Activated CD8-positive, alpha-beta memory T cell treated with anti-CD3 and anti-CD28 coated beads for 4 hours (primary cell): ENCODE data around the gene DNAJC5G.
"Not testable (repeated sequence)": the region's sequence is repeated elsewhere in the genome, so short reads cannot be mapped to it uniquely, and the experiment has no call there.

Experiments used
- DNase-seq, 2 donors: peaks; one replicate each; pipeline ENCODE4 v3.0.0-alpha.2; 2020; ENCODE audit warnings: low read depth in 2 of 2

The DNAJC5G gene

DNA sequence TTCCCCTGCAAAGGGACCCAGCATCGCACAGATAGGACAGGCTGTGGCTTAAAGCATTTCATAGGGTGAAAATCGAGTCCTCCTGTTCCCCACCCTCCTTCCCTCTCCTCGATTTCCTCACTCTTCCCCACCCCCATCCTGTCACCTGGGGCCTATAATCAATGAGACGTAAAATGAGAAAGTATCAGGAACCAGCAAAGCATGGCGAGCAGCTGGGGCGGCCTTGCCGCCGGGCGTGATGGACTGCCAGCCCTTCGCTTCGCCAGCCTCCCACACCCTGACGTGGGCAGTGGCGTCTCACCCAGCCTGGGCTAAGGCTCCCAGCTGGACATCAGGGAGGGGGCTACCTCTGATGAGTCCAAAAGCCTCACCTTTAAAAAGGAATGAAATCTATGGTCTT lies 23.5 kb upstream of the DNAJC5G start:
- no peak for DNase-seq

DNA sequence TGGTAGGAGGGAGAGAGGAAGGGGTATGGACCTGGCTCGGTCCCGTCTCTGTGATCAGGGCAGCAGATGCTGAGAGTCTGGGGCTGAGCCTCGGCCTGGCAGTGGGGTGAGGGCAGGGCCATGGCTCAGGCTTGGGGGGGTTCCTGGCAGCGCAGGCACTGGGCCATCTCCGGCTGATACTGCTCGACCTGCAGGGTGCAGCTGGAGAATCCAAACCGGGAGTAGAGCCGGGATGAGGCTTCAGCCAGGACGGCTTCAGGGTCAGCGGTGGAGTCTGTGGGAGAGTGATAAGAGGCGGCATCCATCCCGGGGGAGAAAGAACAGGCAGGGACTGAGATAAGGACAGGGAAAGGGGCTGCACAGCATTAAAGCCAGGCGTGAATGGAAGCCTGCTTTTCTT lies 20.0 kb upstream of the DNAJC5G start:
- no peak for DNase-seq

DNA sequence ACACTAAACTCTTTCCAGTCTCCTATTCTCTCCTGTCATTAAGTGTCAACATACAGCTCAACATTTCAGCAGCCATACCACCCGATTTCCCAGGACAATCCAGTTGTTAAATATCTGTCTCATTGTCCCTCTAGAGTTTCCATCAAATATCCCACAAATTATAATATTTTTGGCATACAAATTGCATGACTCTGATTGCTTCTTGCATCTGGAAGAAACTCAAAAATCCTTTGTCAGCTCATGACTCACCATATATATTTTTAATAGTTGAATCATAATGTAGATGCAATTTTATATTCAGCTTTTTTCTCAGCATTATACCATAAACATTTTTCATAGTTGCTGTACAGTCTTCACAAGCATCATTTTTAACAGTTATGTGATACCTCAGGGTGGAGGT lies 19.6 kb upstream of the DNAJC5G start:
- DNase-seq: no peak

DNA sequence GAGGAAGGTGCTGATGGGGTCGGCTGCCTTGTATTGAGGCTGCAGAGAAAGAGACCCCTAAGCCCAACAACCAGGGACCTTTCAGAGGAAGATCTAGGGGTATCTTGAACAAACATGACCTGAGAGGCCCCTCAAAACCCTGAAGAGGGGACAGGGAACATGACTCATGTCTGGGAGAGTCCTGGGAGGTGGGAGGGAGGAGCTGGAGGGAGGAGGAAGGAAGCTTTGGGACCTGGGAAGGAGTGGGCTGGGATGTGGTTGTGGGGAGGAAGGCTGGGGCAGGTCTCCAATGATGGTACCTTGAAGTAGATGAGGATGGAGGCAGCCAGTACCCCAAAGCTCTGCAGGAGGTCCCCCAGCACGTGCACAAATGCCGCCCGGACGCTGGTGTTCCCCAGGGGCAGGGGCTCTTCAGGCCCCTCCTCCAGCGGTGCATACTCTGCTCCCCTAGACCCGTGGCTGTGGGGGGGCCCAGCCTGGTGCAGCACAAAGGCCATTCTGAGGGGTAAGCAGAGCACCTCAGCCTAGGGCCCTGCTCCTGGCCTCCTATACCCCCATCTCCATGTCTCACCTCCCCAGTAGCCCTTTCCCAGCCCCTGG lies 18.3 kb upstream of the DNAJC5G start:
- DNase-seq: no peak

DNA sequence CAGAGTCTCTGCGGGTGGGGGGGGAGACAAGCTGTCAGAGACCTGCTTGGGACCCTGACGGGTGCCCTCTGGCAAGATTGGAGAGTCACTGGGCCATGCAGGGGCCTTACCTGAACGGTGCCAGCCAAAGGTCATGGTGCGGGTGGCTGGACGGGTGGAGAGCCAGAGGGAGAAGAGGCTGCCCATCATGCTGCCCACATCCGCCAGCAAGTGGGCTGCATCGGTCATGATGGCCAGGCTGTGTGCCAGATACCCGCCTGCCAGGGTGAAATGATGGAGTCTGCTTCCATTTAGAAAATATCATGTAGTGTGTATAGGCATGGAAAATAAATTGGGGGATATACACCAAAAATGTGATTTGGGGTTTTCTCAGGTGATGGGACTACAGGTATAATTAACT lies 17.2 kb upstream of the DNAJC5G start:
- DNase-seq: no peak

DNA sequence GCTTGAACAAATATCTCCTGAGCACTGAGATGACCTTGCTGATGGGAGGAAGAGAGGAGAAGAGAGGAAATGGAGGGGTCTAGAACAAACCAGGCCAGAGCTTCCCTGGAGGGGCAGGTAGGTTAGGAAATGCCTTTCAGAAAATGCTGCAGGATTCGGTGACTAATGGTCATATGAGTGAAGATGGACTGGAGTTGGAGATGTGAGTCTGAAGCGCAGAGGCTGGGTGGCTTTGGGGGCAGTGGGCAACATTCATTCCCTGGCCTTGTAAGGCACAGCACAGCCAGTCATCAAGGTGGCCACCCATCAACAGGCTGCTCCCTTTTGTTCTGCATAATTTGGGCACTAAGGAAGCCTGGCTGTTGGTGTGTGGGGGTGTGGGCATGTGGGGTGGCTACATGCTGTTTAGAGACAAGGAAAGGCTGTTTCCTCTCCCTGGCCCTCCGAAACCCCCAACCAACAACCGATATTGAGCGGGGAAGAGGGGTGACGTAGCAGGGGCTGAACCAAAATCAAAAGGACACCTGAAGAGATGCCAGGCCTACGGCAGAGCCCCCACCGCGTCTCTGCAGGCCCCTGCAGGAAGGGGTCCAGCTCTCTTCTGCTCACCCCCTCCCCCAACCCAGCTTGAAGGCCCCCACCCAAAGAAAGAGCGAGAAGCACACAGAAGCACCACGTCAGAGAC lies 13.8 kb upstream of the DNAJC5G start:
- no peak for DNase-seq

DNA sequence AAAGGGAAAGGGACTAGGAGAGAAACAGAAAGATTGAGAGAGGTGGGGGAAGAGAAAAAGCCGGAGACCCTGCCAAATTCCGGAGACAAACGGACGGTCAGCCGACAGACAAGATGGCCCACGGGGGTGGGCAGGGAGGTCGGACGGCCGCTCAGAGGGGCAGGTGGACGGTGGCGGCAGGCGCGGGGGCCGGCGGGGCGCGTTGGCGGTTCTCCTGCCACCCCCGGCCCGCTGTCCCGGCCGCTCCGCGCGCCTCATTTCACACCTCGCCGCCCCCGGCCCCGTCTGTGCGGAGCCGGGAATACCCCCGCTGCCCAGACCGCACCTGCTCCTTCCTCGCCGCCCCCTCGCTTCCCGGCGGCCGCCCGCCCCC lies 13.3 kb upstream of the DNAJC5G start:
- DNase-seq: no peak

DNA sequence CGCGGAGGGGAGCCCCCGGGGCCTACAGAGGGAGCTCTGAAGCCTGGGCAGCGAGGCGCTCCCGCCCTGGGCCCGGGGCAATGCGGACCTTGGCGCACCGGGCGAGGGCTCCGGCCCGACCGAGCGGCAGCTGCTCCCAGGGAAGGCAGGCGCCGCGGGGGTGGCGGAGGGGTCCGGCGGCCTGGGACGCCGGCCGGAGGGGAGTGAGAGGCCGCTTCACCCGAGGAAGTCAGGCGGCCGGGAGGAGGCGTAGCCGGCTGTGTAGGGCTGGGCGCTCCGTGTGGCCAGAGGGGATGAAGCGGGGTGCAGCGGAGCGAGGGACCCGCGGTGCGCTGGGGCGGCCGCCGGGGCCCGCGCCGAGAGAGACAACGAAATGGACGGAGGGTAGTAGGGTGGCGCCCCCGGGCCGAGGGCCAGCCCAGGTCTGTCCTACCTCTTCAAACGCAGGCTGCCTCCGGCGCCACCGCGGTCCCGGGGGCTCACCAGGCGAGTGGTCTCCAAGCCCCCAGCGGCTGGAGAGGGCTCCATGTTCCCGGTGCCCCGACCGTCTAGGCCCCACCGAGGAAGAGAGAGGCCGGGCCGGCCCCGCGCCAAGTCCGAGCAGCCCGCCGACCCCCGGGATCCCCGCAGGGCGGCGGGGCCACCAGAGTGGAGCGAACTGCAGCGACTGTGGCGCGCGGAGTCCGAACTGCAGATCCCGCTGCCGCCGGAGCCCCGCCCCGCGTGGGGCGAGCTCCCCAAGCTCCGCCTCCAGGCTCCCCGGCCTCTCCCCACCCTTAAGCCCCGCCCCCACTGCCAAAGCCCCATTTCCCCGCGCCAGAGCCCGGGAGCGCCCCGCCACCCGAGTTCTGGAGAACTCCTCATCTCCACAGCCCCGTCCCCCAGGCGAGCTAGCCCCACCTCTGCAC lies 12.6 kb upstream of the DNAJC5G start, which contains the start of gene SLC30A3:
Gene SLC30A3 (minus strand): TSS at position 669 of the 908 bp plus-strand sequence. CDS start 141 bp downstream, at position 528.
- DNase-seq: peak; percentile 35 to 42

DNA sequence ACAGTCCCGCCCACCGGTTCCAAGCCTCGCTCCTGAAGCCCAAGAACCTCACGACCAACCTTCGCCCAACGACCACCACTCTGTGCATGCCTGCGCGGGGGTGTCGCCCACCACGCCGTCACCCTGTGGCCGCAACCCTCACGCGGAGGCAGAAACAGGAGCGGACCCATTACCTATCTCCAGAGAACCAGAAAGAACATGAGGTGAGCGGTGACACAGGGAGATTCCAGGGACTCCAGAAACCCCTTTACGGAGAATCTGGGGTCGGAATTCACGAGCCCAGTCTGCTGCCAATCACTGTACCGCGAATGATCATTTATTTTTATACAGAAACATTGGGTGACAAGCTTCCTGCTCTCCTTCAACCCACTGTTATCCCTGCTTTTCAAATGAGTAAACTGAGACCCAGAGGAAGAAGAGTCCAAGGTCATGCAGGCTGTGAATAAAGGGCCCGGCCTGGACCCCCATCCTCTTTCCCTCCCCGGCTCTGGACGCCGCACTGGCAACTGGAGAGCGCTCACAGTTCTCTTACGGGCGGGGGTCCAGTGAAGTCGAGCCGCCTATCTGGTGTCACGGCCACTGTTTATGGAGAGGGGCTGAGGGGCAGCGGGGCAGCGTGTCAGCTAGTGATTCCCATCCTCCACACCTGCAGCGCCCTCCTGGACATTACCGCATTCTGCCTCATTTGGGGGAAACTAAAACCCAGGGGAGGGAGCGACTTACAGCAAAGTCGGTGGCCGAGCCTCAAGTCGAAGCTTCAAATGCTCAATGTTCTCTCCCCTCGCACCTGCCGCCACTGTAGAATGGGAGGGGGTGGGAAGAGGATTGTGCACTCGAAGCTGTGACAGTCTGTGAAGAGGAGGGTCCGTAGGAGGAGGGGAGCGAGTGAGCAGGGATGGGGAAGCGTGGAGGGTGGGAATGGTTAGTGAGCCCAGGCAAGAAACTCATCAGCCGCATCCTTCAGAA lies 11.7 kb upstream of the DNAJC5G start:
- no peak for DNase-seq

DNA sequence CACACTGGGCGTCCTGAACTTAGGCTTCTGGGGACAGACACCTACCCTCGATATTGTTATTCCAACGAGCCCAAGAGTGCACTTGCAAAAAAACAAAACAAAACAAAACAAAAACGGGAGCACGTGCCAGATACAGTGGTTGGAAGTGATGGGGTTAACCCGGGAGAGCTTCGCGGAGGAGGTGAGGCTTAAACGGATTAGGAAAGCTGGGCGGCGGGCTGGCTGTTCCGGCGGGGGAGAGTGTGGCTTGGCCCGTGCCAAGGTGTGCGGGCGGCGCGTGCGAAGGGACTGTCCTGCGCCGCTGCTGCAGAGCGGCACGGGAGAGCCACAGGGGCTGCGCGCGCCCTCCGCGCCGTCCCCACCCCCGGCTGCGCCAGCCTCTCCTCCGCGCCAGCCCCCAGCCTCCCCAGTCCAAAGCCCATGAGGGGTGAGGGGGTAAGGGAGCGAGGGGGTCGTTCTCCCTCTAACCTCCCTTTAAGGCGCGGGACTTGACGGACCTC lies 10.9 kb upstream of the DNAJC5G start:
- DNase-seq: no peak

DNA sequence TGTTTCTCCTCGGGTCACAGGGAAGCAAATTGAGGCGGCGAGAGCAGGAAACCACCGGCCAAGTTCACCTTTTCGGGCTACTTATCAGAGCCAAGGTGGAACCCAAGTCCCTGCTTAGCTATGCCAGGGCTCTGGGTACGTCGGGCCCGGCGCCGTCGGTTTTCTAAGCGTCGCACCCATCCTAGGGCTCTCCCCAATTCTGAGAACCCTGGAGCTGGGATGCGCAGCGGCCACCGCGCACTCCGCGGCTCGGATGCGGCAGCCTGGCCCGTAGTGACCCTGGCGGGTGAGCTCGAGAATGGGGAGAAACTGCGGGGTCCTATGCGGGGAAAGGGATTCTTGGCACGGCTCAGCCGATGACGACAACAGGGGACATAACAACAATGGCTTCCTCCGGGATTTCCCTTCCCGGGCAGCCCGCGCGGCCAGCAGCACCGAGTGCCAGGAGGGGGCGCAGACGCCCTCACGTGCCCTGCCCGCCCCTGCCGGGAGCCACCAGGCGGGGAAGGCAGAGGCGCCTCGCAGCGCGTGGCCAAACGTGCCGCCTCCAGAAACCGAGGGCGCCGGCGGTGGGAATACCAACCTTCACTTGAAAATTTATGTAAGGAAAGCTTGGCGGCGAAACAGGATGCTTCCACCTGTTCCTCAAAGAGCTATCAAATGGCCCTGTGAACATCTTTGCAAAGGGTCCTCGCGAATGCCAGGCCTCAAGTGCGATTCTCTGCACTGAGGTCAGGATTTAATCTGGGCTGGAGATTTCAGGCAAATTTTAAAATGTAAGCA lies 10.3 kb upstream of the DNAJC5G start:
- peak; percentile 20 to 22 for DNase-seq

DNA sequence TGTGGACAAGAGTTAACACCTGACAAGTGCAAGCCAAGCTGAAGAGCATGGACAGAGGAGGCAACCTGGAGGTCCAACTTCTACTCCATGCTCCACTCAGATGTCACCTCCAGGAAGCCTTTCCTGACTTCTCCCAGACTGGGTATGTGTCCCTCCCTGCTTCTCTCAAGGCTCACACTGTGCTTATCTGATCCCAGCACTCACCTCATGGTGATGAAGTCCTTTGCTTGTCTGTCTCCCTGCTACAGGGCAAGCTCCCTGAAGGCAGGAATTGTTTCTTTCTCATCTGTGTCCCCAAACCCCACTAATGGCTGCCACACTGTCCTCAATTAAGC lies 9.7 kb upstream of the DNAJC5G start:
- no peak for DNase-seq

DNA sequence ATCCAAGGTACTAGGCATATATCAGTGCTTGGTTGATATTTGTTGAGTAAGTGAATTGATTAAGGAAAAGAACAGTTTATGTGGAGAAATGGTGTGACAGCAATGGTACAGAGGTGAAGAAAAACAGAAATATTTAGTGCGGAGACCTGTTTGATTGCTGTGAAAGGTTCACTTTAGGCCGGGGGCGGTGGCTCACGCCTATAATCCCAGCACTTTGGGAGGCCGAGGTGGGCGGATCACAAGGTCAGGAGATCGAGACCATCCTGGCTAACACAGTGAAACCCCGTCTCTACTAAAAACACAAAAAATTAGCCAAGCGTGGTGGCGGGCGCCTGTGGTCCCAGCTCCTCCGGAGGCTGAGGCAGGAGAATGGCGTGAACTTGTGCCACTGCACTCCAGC lies 6.9 kb upstream of the DNAJC5G start:
- not testable (repeated sequence) for DNase-seq

DNA sequence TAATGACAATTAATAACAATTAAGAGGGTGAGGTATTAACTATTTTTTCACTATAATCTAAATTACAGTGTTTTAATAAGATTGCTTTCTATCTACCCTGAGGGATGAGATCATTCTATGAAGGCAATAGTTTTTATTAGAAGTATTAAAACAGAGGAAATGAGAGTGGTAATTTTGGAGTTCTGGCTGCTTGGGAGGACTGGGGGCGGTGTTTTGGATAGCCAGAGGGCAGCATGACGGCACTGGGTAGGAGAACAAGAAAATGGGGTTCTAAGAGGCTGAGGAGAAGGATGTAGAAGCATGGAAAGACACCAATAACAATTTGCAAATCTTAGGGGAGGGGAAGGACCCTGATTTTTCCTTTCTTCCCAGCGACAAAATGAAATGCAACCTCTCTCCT lies 5.1 kb upstream of the DNAJC5G start:
- DNase-seq: no peak

DNA sequence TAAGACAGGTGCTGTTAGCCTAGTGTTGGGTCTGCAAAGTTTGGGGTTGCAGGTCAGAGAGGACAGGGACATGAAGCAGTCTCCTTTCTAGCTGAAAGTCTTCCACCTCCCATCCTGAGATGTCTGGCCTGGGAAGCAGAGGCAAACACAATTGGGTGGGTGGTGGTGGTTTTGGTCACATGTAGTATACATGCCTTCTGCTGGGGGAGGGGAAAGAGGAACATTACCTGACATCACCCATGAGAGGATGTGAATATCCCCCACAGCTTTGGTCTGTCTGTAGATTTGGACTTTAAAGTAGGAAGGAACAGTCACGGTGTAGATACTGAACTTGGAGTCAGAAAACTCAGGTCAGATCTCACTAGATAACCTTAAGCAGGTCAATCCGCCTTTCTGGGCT lies 4.6 kb upstream of the DNAJC5G start:
- DNase-seq: no peak

DNA sequence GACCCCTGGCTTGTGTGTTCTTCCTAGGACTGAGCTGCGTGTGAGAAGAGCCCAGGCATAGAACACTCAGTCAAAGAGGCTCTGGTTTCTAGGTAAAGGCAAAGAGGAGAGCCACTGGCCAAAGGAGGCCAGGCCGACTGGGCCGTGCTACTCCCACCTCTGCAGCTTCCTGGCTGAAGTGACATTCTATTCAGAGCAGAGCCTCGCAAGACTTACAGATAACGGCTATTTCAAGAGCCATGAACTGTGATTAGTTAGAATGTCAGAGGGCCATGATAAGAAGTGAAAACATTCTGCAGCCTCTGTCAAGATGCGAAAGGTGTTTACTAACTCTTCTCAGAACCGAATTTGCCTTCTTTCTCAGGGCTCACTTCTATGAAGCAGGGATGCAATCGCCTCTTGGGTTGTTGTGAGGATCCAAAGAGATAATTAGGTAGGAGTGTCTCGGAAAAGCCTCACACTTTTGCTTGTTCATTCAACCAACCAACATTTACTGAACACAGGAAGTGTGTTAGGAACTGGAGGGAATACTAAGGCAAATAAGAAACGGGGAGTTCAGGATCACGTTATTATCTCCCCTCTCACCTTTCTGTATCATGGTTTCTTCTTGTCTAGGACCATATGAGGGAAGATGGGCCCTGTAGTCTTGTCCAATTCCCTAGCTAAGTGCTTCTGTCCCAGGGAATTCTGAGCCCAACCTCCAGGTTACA lies 3.4 kb upstream of the DNAJC5G start:
- DNase-seq: no peak

DNA sequence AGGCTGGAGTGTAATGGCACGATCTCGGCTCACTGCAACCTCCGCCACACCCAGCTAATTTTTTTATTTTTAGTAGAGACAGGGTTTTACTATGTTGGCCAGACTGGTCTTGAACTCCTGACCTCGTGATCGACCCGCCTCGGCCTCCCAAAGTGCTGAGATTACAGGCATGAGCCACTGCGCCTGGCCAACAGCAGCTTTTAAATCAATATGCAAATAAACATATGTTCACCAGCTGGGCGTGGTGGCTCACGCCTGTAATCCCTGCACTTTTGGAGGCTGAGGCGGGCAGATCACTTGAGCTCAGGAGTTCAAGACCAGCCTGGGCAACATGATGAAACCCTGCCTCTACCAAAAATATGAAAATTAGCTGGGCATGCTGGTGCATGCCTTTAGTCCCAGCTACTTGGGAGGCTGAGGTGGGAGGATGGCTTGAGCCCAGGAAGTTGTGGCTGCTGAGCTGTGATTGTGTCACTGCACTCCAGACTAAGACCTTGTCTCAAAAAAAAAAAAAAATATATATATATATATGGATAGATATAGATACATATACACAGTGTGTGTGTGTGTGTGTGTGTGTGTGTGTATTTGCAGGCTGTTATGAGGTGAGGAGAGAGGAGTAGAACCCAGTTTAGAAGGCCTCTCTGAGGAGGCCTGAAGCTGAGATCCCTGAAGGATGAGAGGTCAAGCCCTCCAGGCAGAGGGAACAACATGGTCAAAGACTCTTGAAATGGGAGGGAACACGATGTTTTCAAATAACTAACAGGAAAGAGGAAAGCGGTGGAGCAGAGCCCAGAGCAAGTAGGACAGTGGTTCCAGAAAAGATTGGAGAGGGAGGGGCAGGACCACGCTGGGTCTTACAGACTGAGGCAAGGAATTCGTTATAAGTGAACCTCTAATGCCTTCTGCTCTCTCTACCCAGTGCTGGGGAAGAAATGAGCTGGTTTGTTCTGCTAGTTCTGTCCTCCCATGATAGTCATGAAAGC lies 2.4 kb upstream of the DNAJC5G start:
- DNase-seq: not testable (repeated sequence)

DNA sequence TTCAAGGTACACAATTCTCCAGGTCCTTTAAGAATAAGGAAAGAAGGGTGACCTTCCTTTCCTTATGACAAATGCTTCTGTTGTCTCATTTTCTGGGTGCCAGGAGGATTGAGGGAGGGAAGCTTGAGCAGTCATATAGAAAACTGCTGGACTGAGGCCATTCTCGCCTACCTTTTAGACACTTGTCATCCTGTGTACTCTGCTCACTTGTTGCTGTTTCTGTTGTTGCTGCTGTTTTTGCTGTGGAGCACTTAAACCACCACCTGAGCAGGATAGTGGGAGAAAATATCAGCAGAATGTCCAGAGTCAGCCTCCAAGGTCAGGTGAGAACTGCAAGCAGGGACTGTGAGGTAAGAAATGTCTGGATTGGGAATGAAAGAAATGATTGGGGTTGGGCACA lies 2.8 kb downstream of the DNAJC5G start:
- no peak for DNase-seq

DNA sequence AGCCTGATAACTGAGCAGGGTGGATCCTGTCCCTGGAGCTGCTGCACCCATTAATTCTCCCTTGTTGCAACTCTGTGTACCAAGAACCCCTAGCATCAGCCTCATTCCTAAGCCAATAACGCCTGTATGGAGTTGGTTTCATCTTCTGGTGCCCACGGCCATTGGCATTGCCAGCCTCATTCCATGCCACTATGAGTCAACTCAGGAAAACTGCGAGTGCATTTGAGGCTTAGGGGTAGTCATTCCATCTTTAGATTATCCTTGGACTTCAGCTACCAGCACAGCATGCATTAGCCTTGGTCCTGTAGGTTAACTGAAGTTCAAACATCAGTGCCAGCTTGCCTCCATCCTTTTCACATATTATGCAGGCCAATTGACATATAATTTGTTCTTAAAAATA lies 5.6 kb downstream of the DNAJC5G start:
- DNase-seq: no peak
